Bronchial epithelial cell (primary cell): ENCODE data around the gene BBLN. TPM values are rescaled to one million over a fixed set of nuclear protein-coding genes. Genes with fewer than 3 reads are reported as not detected.
A peak's percentile ranks its signal among the peaks of the same experiment; 100 is the strongest.

Experiments used
- DNase-seq: peaks from one replicate; pipeline ENCODE4 v3.0.0-alpha.2; 2010; ENCODE audit warnings: low read depth
- FAIRE-seq: peaks from 2 replicates; lab custom pipeline; 2011; peaks lifted over from hg19 to GRCh38; lab: Jason Lieb, UNC
- H3K27me3 ChIP-seq: 2 replicates; pipeline ENCODE4 v1.5.1; 2011; ENCODE audit warnings: low read length; ENCODE audit not compliant: control insufficient read depth, insufficient read depth
- H3K36me3 ChIP-seq: 2 replicates; pipeline ENCODE4 v1.5.1; 2011; ENCODE audit warnings: low read length; ENCODE audit not compliant: control insufficient read depth, insufficient read depth
- H3K4me3 ChIP-seq: 2 replicates; pipeline ENCODE4 v1.5.1; 2011; ENCODE audit warnings: mild to moderate bottlenecking, low read depth, low read length, control low read depth
- total RNA-seq: library from RNA; depleted of rRNA; stranded (reverse); fragments of >200 nt; gene quantifications from 2 replicates; pipeline ENCODE4 v1.2.1, GENCODE V29; 2014
- TF ChIP-seq, protein P1 (sequence below): IDR thresholded peaks from 2 replicates; pipeline ENCODE4 v1.5.1; 2011; ENCODE audit warnings: mild to moderate bottlenecking, moderate library complexity, low read length, control low read depth, inconsistent platforms; ENCODE audit not compliant: insufficient read depth, severe bottlenecking

Gene BBLN
- total RNA-seq, 1 donor from 2014 or later: 28.2 TPM

DNA sequence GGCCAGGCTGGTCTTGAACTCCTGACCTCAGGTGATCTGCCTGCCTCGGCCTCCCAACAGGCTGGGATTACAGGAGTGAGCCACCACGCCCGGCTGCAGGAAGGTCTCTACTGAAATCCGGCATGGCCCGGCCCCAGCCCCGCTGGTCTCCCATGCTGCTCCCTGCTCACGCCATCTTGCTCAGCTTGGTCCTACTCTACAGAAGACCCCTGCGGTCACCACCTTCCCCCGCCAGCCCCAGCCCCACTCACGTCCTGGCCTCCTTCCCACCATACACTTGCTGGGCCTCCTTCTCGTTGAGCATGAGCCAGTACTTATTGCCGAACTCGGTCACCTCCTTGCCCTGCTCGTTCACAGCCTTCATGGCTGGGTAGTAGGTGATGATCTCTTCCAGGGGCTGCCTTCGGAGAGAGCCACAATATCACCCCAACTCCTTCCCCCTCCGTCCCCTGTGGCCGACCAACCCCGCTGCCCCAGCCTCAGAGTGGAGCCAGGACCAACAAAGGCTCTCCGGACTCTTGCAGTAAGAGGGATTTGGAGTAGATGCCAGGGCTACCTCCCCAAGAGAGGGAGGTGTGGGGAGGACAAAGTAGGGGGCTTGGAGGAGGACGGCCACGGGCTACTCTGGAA is 36.5 kb upstream of the BBLN start:
- peaks cover 21% of the 10 kb centered on the region for H3K36me3 ChIP-seq

GRCh38 chr9:128124451-128124850 is 35.6 kb upstream of the BBLN start:
- no peak for FAIRE-seq
- no peak for DNase-seq
- TF ChIP-seq, protein P1, sequence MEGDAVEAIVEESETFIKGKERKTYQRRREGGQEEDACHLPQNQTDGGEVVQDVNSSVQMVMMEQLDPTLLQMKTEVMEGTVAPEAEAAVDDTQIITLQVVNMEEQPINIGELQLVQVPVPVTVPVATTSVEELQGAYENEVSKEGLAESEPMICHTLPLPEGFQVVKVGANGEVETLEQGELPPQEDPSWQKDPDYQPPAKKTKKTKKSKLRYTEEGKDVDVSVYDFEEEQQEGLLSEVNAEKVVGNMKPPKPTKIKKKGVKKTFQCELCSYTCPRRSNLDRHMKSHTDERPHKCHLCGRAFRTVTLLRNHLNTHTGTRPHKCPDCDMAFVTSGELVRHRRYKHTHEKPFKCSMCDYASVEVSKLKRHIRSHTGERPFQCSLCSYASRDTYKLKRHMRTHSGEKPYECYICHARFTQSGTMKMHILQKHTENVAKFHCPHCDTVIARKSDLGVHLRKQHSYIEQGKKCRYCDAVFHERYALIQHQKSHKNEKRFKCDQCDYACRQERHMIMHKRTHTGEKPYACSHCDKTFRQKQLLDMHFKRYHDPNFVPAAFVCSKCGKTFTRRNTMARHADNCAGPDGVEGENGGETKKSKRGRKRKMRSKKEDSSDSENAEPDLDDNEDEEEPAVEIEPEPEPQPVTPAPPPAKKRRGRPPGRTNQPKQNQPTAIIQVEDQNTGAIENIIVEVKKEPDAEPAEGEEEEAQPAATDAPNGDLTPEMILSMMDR: no peak
- H3K4me3 ChIP-seq: no peak overlapping the region
- H3K27me3 ChIP-seq: no peaks in the 10 kb centered on the region
- peaks cover 21% of the 10 kb centered on the region for H3K36me3 ChIP-seq

More for the DNA sequence above, 36.5 kb upstream of the BBLN start:
- Histone ChIP-seq H3K27me3 (no peaks in the 10 kb centered on the region), H3K4me3 (no peak overlapping the region)
- FAIRE-seq (no peak), DNase-seq (no peak)
- TF ChIP-seq, protein P1: no peak

DNA sequence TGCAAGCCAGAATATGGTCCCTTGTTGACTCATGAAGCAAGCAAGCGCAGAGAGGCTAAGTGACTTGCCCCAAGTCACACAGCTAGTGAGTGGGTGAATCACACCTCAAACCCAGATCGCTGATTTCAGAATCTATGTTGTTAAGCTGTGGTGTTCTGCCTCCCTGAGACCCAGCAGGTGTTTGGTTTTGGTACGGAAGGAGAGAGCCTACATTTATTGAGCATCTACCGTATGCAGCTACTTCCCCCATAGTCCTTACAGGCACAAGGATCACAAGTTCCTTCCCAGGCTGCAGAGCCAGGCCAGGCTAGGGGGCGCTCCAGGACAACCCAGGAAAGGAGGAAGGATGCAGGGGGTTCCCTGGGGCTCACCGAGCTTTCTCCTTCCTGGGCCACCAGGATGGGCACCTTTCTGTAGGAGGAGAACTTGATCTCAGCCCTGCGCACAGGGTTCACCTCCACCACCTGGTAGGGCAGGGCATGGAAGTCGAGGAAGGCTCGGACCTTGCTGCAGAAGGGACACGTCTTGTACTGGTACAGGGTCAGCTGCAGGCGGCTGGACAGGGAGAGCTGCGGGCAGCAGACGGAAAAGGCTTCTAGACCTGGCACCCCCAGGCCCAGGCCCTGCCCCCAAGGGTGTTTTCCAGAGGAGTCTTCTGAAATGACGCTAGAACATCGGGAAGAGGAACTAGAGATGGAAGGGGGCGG is 35.0 kb upstream of the BBLN start:
- peak; percentile 58 for DNase-seq
- FAIRE-seq: no peak
- Histone ChIP-seq H3K4me3 (no peak overlapping the region), H3K27me3 (no peaks in the 10 kb centered on the region), H3K36me3 (peaks cover 21% of the 10 kb centered on the region)
- TF ChIP-seq, protein P1: peak; percentile 84

DNA sequence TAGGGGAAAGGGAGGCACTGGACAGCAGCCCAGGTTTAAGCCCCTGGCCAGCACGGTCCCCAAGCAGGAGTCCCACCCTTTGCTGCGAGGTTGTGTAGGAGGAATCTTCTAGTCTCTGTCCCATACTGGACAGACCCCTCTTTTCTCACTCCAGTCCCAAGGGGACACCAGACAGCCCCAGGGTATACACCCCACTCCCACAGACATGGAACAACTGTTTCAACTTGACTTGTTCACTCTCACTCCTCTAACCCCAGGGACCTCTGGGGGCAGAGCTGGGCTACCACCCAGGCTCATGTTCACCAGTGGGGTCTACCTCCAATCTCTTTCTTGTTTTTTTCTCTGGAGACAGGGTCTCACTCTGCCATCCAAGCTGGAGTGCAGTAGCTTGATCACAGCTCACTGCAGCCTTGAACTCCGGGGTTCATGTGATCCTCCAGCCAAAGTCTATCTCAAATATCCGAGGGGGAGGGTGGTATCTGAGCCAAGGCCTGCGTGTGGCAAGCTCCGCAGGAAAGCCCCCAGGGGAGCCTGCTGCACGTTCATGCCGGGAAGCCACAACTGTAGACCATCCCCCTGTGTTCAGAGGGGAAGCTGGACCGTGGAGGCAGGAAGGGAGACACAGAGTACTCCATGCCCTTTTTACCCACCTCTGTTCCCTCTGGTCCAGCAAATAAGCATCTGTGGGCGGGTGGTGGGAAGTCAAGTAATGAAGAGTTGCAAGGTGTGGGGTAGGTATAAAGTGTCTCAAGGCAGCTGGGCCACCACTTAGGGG is 34.3 kb upstream of the BBLN start:
- FAIRE-seq: no peak
- no peak for DNase-seq
- Histone ChIP-seq H3K36me3 (peaks cover 18% of the 10 kb centered on the region), H3K27me3 (no peaks in the 10 kb centered on the region), H3K4me3 (no peak overlapping the region)
- TF ChIP-seq, protein P1: no peak

DNA sequence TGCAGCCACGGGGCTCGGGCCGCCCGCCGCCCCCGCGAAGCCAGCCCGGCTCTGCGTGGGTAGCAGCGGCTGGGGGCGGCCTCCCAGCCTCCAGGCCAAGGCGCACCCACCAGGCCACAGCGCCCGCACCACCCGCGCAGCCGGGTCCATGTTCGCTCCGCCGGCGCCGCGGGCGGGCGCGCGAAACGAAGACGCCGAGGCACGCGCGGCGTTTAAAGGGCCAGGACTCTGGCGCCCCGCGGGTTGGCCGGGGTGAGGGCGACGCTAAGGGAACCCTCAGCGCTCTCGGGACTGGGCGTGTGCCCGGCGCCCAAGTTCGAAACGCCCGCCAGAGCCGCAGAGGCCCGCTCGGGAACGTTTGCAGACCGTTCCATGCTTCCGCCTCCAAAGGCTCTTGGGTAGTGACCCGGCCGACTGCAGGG is 32.5 kb upstream of the BBLN start, which contains the start of gene PTGES2:
Gene PTGES2, minus strand, starts transcription at position 162 of the 422 bp plus-strand sequence. Its CDS starts 12 bp downstream, at position 150.
- Histone ChIP-seq H3K27me3 (peaks cover 5% of the 10 kb centered on the region), H3K36me3 (peaks cover 12% of the 10 kb centered on the region), H3K4me3 (peak within 1 kb of the TSS; percentile 98)
- no peak for FAIRE-seq
- DNase-seq: peak; percentile 50
- TF ChIP-seq, protein P1: no peak
